ENCODE data around the gene PID1. TPM values are rescaled to one million over a fixed set of nuclear protein-coding genes. Genes with fewer than 3 reads are reported as not detected.

PID1 gene
- total RNA-seq, 1 experiment from 2014 or later: not detected

DNA sequence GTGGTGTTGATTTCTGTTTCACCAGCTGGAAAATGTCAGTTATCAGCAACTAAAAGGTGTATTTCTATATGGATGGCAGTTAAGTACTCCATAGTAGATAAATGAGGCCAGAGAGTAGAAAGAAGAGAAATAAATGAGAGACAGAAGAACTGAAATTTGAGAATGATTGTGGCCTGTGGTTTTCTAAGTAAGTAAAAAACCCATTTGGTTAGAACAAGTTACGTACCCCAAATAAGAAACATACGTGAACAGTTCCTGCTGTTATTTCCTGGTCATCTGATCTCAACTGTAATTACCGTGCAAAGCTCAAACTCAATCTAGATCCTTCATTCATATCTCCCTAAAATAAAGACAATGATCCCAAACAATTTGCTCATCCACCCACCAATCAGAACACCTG lies 181.3 kb downstream of the PID1 start:
- no peaks in the 10 kb centered on the region for H4K20me1 ChIP-seq (ENCODE audit: insufficient read depth)
- TF ChIP-seq CTCF (conservative IDR thresholded peaks at IDR 0.05): no peak
- no peak for TF ChIP-seq EZH2 (IDR thresholded peaks at IDR 0.05; ENCODE audit: low read depth)
- H3K9me2 ChIP-seq (ENCODE audit: insufficient read depth): no peaks in the 10 kb centered on the region
- no peak overlapping the region for H3K4me2 ChIP-seq
- BruUV-seq (replicated peaks): no TSS peak
- H3K4me3 ChIP-seq: no peak overlapping the region
- DNase-seq: no peak
- no peak overlapping the region for H3K27ac ChIP-seq
- POLR2A ChIA-PET (ENCODE audit: unreplicated experiment): no interaction called here
- H3K27me3 ChIP-seq (ENCODE audit: insufficient read depth, low read depth): no peaks in the 10 kb centered on the region
- no peaks in the 10 kb centered on the region for H3F3A ChIP-seq (ENCODE audit: insufficient read depth, low read depth)
- intact Hi-C loops (cut with micrococcal nuclease; ENCODE audit: unreplicated experiment): no loop called here
- no peaks in the 10 kb centered on the region for H3K4me1 ChIP-seq (replicated peaks; ENCODE audit: insufficient read depth)
- no peaks in the 10 kb centered on the region for H3K9me3 ChIP-seq (ENCODE audit: insufficient read depth, low read depth)
- CTCF ChIA-PET: no interaction called here
- H3K79me2 ChIP-seq (ENCODE audit: low read depth): no peaks in the 10 kb centered on the region
- H3K36me3 ChIP-seq (ENCODE audit: low read depth): no peaks in the 10 kb centered on the region
- no peak overlapping the region for H2AFZ ChIP-seq

DNA sequence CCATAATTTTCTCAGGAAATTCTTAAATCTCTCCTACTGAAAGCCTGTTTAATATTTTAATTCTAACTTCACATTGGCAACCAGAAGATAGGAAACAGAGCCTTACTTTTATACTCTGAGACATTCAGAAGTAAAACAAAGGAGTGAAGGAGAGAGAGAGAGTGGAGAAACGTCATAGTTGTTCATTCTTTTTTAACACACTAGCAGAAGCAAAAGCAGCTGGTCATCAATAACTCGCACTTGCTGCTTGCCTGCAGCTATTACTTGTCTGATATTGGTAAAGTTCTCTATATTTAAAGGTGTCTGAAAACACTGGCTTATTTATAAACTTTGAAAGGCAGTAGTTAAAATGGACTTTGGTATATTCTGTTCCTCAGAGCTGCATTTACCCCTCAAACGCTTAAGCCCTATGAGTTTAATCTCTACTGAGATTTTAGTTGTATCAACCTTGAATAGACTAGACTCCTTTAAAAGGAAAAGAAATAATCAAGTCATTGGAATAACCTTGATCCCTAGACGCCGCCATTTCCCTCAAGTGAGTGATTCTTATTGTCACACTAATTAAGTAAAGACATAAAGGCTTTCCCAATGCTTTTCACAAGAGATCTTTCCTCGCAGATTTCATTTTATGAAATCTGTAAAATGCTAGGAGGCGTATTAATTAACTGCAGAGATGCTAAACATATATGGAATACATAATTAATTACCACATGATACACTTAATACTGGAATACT lies 182.0 kb downstream of the PID1 start:
- H3F3A ChIP-seq (ENCODE audit: insufficient read depth, low read depth): no peaks in the 10 kb centered on the region
- ChIA-PET POLR2A (ENCODE audit: unreplicated experiment) (no interaction called here), CTCF (interaction anchor here (0.7 kb wide), 1 partner anchor 41 kb away, joined by 5 read pairs; no protein-coding TSS in a partner anchor)
- H4K20me1 ChIP-seq (ENCODE audit: insufficient read depth): no peaks in the 10 kb centered on the region
- no peaks in the 10 kb centered on the region for H3K4me1 ChIP-seq (replicated peaks; ENCODE audit: insufficient read depth)
- no peaks in the 10 kb centered on the region for H3K79me2 ChIP-seq (ENCODE audit: low read depth)
- H3K4me3 ChIP-seq: no peak overlapping the region
- intact Hi-C loops (cut with micrococcal nuclease; ENCODE audit: unreplicated experiment): no loop called here
- no peak overlapping the region for H3K27ac ChIP-seq
- H2AFZ ChIP-seq: no peak overlapping the region
- TF ChIP-seq EZH2 (IDR thresholded peaks at IDR 0.05; ENCODE audit: low read depth): no peak
- TF ChIP-seq CTCF (conservative IDR thresholded peaks at IDR 0.05): no peak
- H3K36me3 ChIP-seq (ENCODE audit: low read depth): no peaks in the 10 kb centered on the region
- no peak overlapping the region for H3K4me2 ChIP-seq
- H3K27me3 ChIP-seq (ENCODE audit: insufficient read depth, low read depth): no peaks in the 10 kb centered on the region
- no peaks in the 10 kb centered on the region for H3K9me3 ChIP-seq (ENCODE audit: insufficient read depth, low read depth)
- H3K9me2 ChIP-seq (ENCODE audit: insufficient read depth): no peaks in the 10 kb centered on the region
- no peak for DNase-seq
- no TSS peak for BruUV-seq (replicated peaks)

DNA sequence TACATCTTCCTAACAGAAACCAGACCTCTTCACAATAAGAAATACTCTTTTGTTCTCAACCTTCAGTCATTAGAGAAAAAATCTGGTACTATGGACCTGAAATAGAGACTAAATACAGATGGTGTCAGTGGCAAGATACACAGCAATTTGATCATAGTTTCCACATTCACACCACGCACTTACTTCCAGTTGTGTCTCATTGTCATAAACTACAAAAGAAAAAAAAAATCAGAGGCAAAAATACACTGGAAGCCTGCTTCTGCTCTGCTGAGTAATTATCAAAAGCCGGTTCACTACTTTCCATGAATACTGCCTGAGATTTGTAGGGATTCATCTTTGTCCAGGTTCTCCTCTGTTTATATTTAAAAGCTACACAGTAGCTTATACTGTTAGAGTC lies 182.6 kb downstream of the PID1 start:
- H3K4me2 ChIP-seq: no peak overlapping the region
- no peak overlapping the region for H3K4me3 ChIP-seq
- H3K27me3 ChIP-seq (ENCODE audit: insufficient read depth, low read depth): no peaks in the 10 kb centered on the region
- intact Hi-C loops (cut with micrococcal nuclease; ENCODE audit: unreplicated experiment): no loop called here
- H3K36me3 ChIP-seq (ENCODE audit: low read depth): no peaks in the 10 kb centered on the region
- ChIA-PET CTCF (interaction anchor here (0.7 kb wide), 1 partner anchor 40 kb away, joined by 5 read pairs; no protein-coding TSS in a partner anchor), POLR2A (ENCODE audit: unreplicated experiment) (no interaction called here)
- no peaks in the 10 kb centered on the region for H3K9me2 ChIP-seq (ENCODE audit: insufficient read depth)
- H4K20me1 ChIP-seq (ENCODE audit: insufficient read depth): no peaks in the 10 kb centered on the region
- H3F3A ChIP-seq (ENCODE audit: insufficient read depth, low read depth): no peaks in the 10 kb centered on the region
- H2AFZ ChIP-seq: no peak overlapping the region
- TF ChIP-seq EZH2 (IDR thresholded peaks at IDR 0.05; ENCODE audit: low read depth) (no peak), CTCF (conservative IDR thresholded peaks at IDR 0.05) (no peak)
- no peaks in the 10 kb centered on the region for H3K79me2 ChIP-seq (ENCODE audit: low read depth)
- H3K4me1 ChIP-seq (replicated peaks; ENCODE audit: insufficient read depth): no peaks in the 10 kb centered on the region
- no TSS peak for BruUV-seq (replicated peaks)
- no peaks in the 10 kb centered on the region for H3K9me3 ChIP-seq (ENCODE audit: insufficient read depth, low read depth)
- no peak for DNase-seq
- H3K27ac ChIP-seq: no peak overlapping the region

Measured in PC-9 (cell line).